GM19455 (cell line): ENCODE measurements around the gene GATAD2B.
"Not testable (repeated sequence)": the region's sequence is repeated elsewhere in the genome, so short reads cannot be mapped to it uniquely, and the experiment has no call there.

Experiments used
- ATAC-seq: cut with Tn5 transposase; IDR thresholded peaks from one replicate; pipeline ENCODE4 v1.9.1; 2021; ENCODE audit not compliant: unreplicated experiment

GATAD2B gene

GRCh38 chr1:153840774-153841173, 82.0 kb downstream of the GATAD2B start:
- ATAC-seq = not testable (repeated sequence)

DNA sequence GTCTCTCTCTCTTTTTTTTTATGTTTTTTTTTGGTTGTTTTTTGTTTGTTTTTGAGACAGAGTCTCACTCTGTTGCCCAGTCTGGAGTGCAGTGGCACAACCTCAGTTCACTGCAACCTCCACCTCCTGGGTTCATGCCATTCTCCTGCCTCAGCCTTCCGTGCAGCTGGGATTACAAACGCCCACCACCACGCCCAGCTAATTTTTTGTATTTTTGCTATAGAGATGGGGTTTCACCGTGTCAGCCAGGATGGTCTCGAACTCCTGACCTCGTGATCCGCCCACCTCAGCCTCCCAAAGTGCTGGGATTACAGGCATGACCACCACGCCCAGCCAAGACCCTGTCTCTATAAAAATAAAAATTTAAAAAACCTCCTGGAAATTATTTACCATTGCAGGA, 88.8 kb downstream of the GATAD2B start:
- ATAC-seq = not testable (repeated sequence)

DNA sequence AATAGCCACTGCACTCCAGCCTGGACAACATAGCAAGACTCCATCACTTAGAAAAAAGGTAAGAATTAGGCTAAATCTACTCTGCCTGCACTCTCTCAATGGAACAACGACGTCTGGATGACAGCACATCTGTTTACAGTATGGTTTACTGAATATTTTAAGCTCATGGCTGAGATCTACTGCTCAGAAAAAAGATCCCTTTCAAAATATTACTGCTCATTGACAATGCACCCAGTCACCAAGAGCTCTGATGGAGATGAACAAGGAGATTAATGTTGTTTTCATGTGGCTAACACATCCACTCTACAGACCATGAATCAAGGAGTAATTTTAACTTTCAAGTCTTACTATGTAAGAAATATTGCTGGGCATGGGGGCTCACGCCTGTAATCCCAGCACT, 89.6 kb downstream of the GATAD2B start:
- ATAC-seq = no peak

- no peak for ATAC-seq
Measured at GRCh38 chr1:153832293-153832692, 90.5 kb downstream of the GATAD2B start.

DNA sequence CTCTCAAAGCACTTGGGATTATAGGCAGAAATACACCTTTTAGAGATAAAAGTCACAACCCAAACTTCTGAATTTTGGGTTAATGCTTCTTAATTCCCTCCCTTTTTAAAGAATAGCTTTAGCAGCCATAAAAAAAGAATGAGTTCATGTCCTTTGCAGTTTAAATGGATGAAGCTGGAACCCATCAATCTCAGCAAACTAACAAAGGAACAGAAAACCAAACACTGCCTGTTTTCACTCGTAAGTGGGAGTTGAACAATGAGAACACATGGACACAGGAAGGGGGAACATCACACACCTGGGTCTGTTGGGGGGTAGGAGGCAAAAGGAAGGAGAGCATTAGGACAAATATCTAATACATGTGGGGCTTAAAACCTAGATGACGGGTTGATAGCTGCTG, 91.7 kb downstream of the GATAD2B start:
- no peak for ATAC-seq

- ATAC-seq = no peak
Measured at GRCh38 chr1:153827168-153827964, 95.4 kb downstream of the GATAD2B start.

- ATAC-seq = no peak
Measured at GRCh38 chr1:153818876-153819275, 103.9 kb downstream of the GATAD2B start.

- no peak for ATAC-seq
Measured at GRCh38 chr1:153816283-153816889, 106.4 kb downstream of the GATAD2B start.

GRCh38 chr1:153805886-153806719, 116.7 kb downstream of the GATAD2B start:
- no peak for ATAC-seq

DNA sequence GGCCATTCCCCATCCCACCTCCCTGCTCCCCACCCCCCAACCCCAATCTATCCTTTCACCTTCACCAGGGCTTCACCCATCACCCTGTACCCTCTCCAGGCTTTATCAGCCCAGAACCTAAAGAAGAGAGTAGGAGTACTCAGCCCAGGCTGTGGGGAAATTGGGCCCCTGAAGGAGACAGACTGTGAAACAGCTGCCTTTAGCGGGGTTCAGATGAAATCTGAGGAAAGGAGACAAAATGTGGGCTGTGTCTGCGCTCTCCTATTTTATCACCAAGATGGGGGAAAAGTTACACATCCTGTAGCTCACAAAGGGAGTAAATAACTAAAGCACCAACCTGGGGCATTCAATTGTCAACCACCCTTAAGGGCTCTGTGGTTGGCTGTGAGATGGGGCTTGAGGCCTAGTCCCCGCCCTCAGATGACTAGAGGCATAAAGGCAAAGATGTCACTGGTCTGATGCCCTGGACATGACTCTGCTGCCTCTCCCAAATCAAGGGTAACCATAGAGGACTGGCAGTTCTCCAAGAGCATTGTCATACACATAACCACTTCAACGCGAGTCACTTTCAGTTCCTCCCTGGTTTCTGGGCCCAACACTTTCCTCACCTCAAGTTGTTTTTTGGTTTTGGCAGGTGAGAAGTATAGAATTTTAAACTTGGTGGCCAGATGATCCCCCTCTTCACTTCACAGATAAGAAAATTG, 117.6 kb downstream of the GATAD2B start:
- peak; percentile 93 for ATAC-seq

DNA sequence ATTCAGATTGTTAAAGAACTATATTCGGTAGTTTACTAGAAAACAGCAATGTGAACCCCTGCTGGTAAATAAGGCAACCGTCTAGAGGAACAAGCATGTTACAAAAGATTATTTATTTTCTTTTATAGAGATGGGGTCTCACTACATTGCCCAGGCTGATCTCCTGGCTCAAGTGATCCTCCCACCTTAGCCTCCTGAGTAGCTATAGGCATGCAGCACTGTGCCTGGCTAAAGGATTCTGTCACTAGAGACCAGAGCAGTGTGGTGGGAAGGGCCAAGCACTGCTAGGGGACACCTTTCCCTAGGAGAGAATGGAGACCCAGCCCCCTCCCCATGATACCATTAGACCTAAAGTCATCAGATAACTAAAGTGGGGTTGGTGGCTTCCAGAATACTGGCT, 118.7 kb downstream of the GATAD2B start:
- no peak for ATAC-seq

DNA sequence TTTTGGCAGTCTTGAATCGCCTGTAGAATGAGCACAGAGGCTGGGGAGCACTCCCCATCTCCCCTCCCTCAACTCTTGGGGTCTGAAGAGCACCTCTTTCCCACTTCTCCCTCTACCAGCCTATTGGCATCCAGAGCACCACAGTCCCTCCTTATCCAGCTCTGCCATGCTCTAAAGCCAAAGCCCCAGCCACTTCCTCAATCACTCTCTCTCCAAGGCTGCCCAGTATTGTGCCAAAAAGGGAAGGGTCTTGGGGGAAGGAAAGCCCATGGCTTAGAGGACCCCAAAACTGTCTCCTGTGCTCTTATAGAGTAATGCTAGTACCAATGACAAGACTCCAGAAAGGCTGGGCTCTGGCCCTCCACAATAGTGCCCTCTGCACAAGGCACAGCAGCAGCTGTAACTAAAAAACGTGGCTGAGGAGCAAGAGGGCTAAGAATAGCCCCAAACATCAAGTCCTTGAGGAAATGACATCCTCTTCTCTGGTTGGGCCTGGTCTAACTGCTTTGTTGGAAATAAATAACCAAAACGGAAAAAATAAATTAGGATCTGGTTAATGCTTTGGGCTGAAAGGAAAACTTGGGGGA, 119.2 kb downstream of the GATAD2B start:
- no peak for ATAC-seq

GRCh38 chr1:153801786-153802697, 120.7 kb downstream of the GATAD2B start:
- no peak for ATAC-seq

DNA sequence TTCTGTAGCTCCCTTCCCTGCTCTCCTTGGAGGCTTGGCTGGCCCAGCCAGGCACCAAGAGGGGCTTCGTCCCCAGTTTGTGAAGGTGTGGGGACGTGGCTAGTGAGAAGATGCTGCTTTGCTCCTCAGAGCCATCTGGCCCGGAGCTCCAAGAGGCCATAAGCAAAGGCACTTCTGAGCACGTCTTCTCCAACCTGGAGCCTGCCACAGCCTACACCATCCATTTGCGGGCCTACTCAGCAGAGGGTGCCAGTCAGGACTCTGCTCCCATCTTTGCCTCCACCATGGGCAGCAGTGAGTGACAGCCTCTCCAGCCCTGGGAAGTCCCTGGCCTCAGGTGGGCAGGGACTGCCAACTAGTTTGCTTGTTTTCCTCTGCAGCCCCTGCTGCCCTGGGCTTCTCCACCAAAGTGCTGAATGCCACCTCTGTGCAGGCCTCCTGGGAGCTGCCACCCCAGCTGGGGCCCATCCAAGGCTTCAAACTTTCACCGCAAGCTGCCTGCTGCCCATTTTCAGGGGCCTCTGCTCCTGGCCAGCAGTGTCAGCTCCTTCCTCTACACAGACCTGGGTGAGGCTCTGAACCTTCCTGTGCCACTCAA, 121.6 kb downstream of the GATAD2B start:
- no peak for ATAC-seq

- no peak for ATAC-seq
Measured at GRCh38 chr1:153800516-153800915, 122.3 kb downstream of the GATAD2B start.

GRCh38 chr1:153799566-153800465, 123.0 kb downstream of the GATAD2B start:
- ATAC-seq = no peak

DNA sequence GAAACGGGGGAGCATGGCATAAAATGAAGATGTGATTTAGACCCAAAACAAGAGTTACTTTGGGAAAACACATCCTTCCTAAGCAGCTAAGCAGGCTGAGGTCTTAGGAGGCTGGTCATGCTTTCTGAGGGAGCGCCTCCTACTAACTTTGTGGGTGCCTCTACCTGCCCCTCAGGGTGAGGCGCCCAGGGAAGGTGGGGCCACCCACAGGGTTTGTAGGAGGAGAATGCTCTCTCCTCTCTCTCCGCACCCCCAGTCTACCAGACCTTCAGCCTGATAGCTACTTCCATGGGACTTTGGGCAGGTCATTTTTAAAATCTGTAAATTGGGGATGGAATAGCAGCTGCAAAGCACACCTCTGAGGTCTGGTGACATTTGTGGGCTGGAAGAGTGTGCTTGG, 123.8 kb downstream of the GATAD2B start:
- ATAC-seq = no peak

- ATAC-seq = no peak
Measured at GRCh38 chr1:153798468-153798780, 124.3 kb downstream of the GATAD2B start.
